Activated CD4-positive, alpha-beta T cell treated with anti-CD3 and anti-CD28 coated beads, Interleukin-2, amount 10 ng/mL, durations not matched to agents 7 days and 5 days (primary cell): Measurements from ENCODE around the gene TCF4. TPM values are rescaled to one million over a fixed set of nuclear protein-coding genes. Genes with fewer than 3 reads are reported as not detected.

Experiments
- CTCF ChIA-PET: fragments of 350-600 bp; sonication (Branson Sonifier 250); formaldehyde crosslinking; loops from one replicate; lab custom pipeline; 2021; ENCODE audit warnings: antibody characterized with exemption; lab: Charles Lee
- POLR2A ChIA-PET: fragments of 350-600 bp; sonication (Branson Sonifier 250); formaldehyde crosslinking; loops from one replicate; lab custom pipeline; 2021; ENCODE audit warnings: antibody characterized with exemption; lab: Charles Lee
- DNase-seq: peaks from one replicate; pipeline ENCODE4 v3.0.0-alpha.2; 2020
- H3K27ac Mint-ChIP-seq: one replicate; pipeline ENCODE4 v1.8.0; 2021; ENCODE audit warnings: mild to moderate bottlenecking, moderate library complexity, mixed read lengths
- H3K27me3 Mint-ChIP-seq: one replicate; pipeline ENCODE4 v1.8.0; 2021; ENCODE audit warnings: mixed read lengths
- H3K36me3 Mint-ChIP-seq: one replicate; pipeline ENCODE4 v1.8.0; 2021; ENCODE audit warnings: low read depth, mixed read lengths
- H3K4me1 Mint-ChIP-seq: one replicate; pipeline ENCODE4 v1.8.0; 2021; ENCODE audit warnings: mixed read lengths
- H3K4me3 Mint-ChIP-seq: one replicate; pipeline ENCODE4 v1.8.0; 2021; ENCODE audit warnings: mild to moderate bottlenecking, moderate library complexity, mixed read lengths
- H3K9me3 Mint-ChIP-seq: one replicate; pipeline ENCODE4 v1.8.0; 2021; ENCODE audit warnings: mixed read lengths
- total RNA-seq, 2 experiments: library from RNA; stranded (reverse); gene quantifications; one replicate each; pipeline ENCODE4 v1.2.3, GENCODE V29; 2021

TCF4 gene
- total RNA-seq, 2 experiments from 2014 or later, result 1.7 to 2.4 TPM

GRCh38 chr18:55351980-55352714, 235.8 kb downstream of the TCF4 start:
- no peaks in the 10 kb centered on the region for H3K4me1 Mint-ChIP-seq
- POLR2A ChIA-PET, result no interaction called here
- peaks cover 23% of the 10 kb centered on the region for H3K27me3 Mint-ChIP-seq
- no peak overlapping the region for H3K27ac Mint-ChIP-seq
- DNase-seq, result no peak
- H3K9me3 Mint-ChIP-seq, result no peaks in the 10 kb centered on the region
- H3K36me3 Mint-ChIP-seq, result no peaks in the 10 kb centered on the region
- CTCF ChIA-PET, result no interaction called here
- H3K4me3 Mint-ChIP-seq, result no peak overlapping the region

GRCh38 chr18:55351241-55351691, 236.7 kb downstream of the TCF4 start:
- H3K4me3 Mint-ChIP-seq, result no peak overlapping the region
- H3K27me3 Mint-ChIP-seq, result peaks cover 23% of the 10 kb centered on the region
- DNase-seq, result no peak
- H3K36me3 Mint-ChIP-seq, result no peaks in the 10 kb centered on the region
- no peaks in the 10 kb centered on the region for H3K9me3 Mint-ChIP-seq
- CTCF ChIA-PET, result no interaction called here
- no peaks in the 10 kb centered on the region for H3K4me1 Mint-ChIP-seq
- POLR2A ChIA-PET, result no interaction called here
- H3K27ac Mint-ChIP-seq, result no peak overlapping the region

- Mint-ChIP-seq H3K4me3 (no peak overlapping the region), H3K27ac (no peak overlapping the region), H3K27me3 (peaks cover 22% of the 10 kb centered on the region), H3K9me3 (no peaks in the 10 kb centered on the region), H3K4me1 (no peaks in the 10 kb centered on the region), H3K36me3 (no peaks in the 10 kb centered on the region)
- POLR2A ChIA-PET, result no interaction called here
- DNase-seq, result no peak
- CTCF ChIA-PET, result no interaction called here
Observed at GRCh38 chr18:55349685-55350084, 238.3 kb downstream of the TCF4 start.

GRCh38 chr18:55346961-55347740, 240.8 kb downstream of the TCF4 start:
- CTCF ChIA-PET, result no interaction called here
- Mint-ChIP-seq H3K36me3 (no peaks in the 10 kb centered on the region), H3K27ac (no peak overlapping the region), H3K4me1 (no peaks in the 10 kb centered on the region), H3K9me3 (no peaks in the 10 kb centered on the region), H3K27me3 (peaks cover 6% of the 10 kb centered on the region), H3K4me3 (no peak overlapping the region)
- POLR2A ChIA-PET, result no interaction called here
- DNase-seq, result no peak

GRCh38 chr18:55346387-55346786, 241.6 kb downstream of the TCF4 start:
- no peak for DNase-seq

GRCh38 chr18:55345103-55345950, 242.7 kb downstream of the TCF4 start:
- H3K4me3 Mint-ChIP-seq, result no peak overlapping the region
- POLR2A ChIA-PET, result no interaction called here
- no peak for DNase-seq
- H3K4me1 Mint-ChIP-seq, result no peaks in the 10 kb centered on the region
- H3K36me3 Mint-ChIP-seq, result no peaks in the 10 kb centered on the region
- H3K27ac Mint-ChIP-seq, result no peak overlapping the region
- H3K27me3 Mint-ChIP-seq, result peaks cover 2% of the 10 kb centered on the region
- CTCF ChIA-PET, result no interaction called here
- H3K9me3 Mint-ChIP-seq, result no peaks in the 10 kb centered on the region

More at GRCh38 chr18:55346387-55346786, 241.6 kb downstream of the TCF4 start:
- no peaks in the 10 kb centered on the region for H3K4me1 Mint-ChIP-seq
- H3K36me3 Mint-ChIP-seq, result no peaks in the 10 kb centered on the region
- H3K27ac Mint-ChIP-seq, result no peak overlapping the region
- H3K27me3 Mint-ChIP-seq, result peaks cover 5% of the 10 kb centered on the region
- POLR2A ChIA-PET, result no interaction called here
- no peaks in the 10 kb centered on the region for H3K9me3 Mint-ChIP-seq
- no peak overlapping the region for H3K4me3 Mint-ChIP-seq
- CTCF ChIA-PET, result no interaction called here

GRCh38 chr18:55343396-55344073, 244.5 kb downstream of the TCF4 start:
- no peaks in the 10 kb centered on the region for H3K4me1 Mint-ChIP-seq
- CTCF ChIA-PET, result no interaction called here
- no peaks in the 10 kb centered on the region for H3K36me3 Mint-ChIP-seq
- no peaks in the 10 kb centered on the region for H3K27me3 Mint-ChIP-seq
- H3K27ac Mint-ChIP-seq, result no peak overlapping the region
- no peak for DNase-seq
- POLR2A ChIA-PET, result no interaction called here
- no peak overlapping the region for H3K4me3 Mint-ChIP-seq
- no peaks in the 10 kb centered on the region for H3K9me3 Mint-ChIP-seq

GRCh38 chr18:55340998-55341397, 247.0 kb downstream of the TCF4 start:
- CTCF ChIA-PET, result interaction anchor here (0.6 kb wide), 1 partner anchor 17 kb away, joined by 4 read pairs; no protein-coding TSS in a partner anchor
- no peak overlapping the region for H3K27ac Mint-ChIP-seq
- POLR2A ChIA-PET, result no interaction called here
- no peak overlapping the region for H3K4me3 Mint-ChIP-seq
- no peak for DNase-seq
- peaks cover 10% of the 10 kb centered on the region for H3K27me3 Mint-ChIP-seq
- no peaks in the 10 kb centered on the region for H3K36me3 Mint-ChIP-seq
- no peaks in the 10 kb centered on the region for H3K9me3 Mint-ChIP-seq
- H3K4me1 Mint-ChIP-seq, result no peaks in the 10 kb centered on the region

- Mint-ChIP-seq H3K27ac (no peak overlapping the region), H3K36me3 (no peaks in the 10 kb centered on the region), H3K4me3 (no peak overlapping the region), H3K27me3 (peaks cover 10% of the 10 kb centered on the region), H3K4me1 (no peaks in the 10 kb centered on the region), H3K9me3 (no peaks in the 10 kb centered on the region)
- ChIA-PET CTCF (no interaction called here), POLR2A (no interaction called here)
- no peak for DNase-seq
Observed at GRCh38 chr18:55339990-55340389, 248.0 kb downstream of the TCF4 start.

GRCh38 chr18:55338978-55339650, 248.9 kb downstream of the TCF4 start:
- Mint-ChIP-seq H3K36me3 (no peaks in the 10 kb centered on the region), H3K27ac (no peak overlapping the region), H3K27me3 (peaks cover 10% of the 10 kb centered on the region), H3K4me1 (no peaks in the 10 kb centered on the region), H3K9me3 (no peaks in the 10 kb centered on the region), H3K4me3 (no peak overlapping the region)
- POLR2A ChIA-PET, result no interaction called here
- no peak for DNase-seq
- CTCF ChIA-PET, result no interaction called here

- Mint-ChIP-seq H3K4me1 (no peaks in the 10 kb centered on the region), H3K27me3 (peaks cover 13% of the 10 kb centered on the region), H3K36me3 (no peaks in the 10 kb centered on the region), H3K9me3 (no peaks in the 10 kb centered on the region), H3K4me3 (no peak overlapping the region), H3K27ac (no peak overlapping the region)
- ChIA-PET CTCF (no interaction called here), POLR2A (no interaction called here)
- DNase-seq, result no peak
Observed at GRCh38 chr18:55337908-55338521, 250.0 kb downstream of the TCF4 start.

- ChIA-PET CTCF (no interaction called here), POLR2A (no interaction called here)
- no peak overlapping the region for H3K27ac Mint-ChIP-seq
- H3K4me1 Mint-ChIP-seq, result no peaks in the 10 kb centered on the region
- H3K4me3 Mint-ChIP-seq, result no peak overlapping the region
- no peak for DNase-seq
- H3K27me3 Mint-ChIP-seq, result peaks cover 13% of the 10 kb centered on the region
- no peaks in the 10 kb centered on the region for H3K9me3 Mint-ChIP-seq
- no peaks in the 10 kb centered on the region for H3K36me3 Mint-ChIP-seq
Observed at GRCh38 chr18:55337138-55337537, 250.9 kb downstream of the TCF4 start.
